ENCODE results near the gene PPARGC1A. TPM values are rescaled to one million over a fixed set of nuclear protein-coding genes. Genes with fewer than 3 reads are reported as not detected.

The PPARGC1A gene
- total RNA-seq, 2 experiments from 2014 or later: not detected

- no peaks in the 10 kb centered on the region for H3K4me1 Mint-ChIP-seq (ENCODE audit: low read depth)
- intact Hi-C loops (cut with DNase I, micrococcal nuclease): no loop called here
- H3K9me3 ChIP-seq (ENCODE audit: control insufficient read depth in 1 of 2, insufficient read depth in 1 of 2, low read length in 2 of 2): peaks cover 0 to 3% of the 10 kb centered on the region in 2 experiments
- no peak overlapping the region for H3K27ac Mint-ChIP-seq
- no peaks in the 10 kb centered on the region for H3K27me3 ChIP-seq (ENCODE audit: control insufficient read depth in 1 of 2, insufficient read depth in 2 of 2, low read length in 2 of 2)
- TF ChIP-seq CTCF (IDR thresholded peaks at IDR 0.05): no peak
- no peaks in the 10 kb centered on the region for H3K4me1 ChIP-seq (ENCODE audit: insufficient read depth, low read length)
- H3K4me3 Mint-ChIP-seq: no peak overlapping the region
- no peaks in the 10 kb centered on the region for H3K36me3 ChIP-seq (ENCODE audit: insufficient read depth, low read length)
- H3K4me3 ChIP-seq (ENCODE audit: low read length): no peak overlapping the region
- POLR2A ChIA-PET: no interaction called here
- DNase-seq (no peak), ATAC-seq (ENCODE audit: poor library complexity) (no peak)
- H3K36me3 Mint-ChIP-seq (ENCODE audit: low read depth): no peaks in the 10 kb centered on the region
- CTCF ChIA-PET: no interaction called here
- H3K27me3 Mint-ChIP-seq: no peaks in the 10 kb centered on the region
- H3K27ac ChIP-seq (ENCODE audit: low read depth in 1 of 2, low read length in 2 of 2): no peak overlapping the region
- no peaks in the 10 kb centered on the region for H3K9me3 Mint-ChIP-seq
Observed at GRCh38 chr4:23921447-23921845, 31.6 kb upstream of the PPARGC1A start.

GRCh38 chr4:23920716-23921446 is 31.0 kb upstream of the PPARGC1A start:
- TF ChIP-seq CTCF (IDR thresholded peaks at IDR 0.05): no peak
- ChIA-PET POLR2A (no interaction called here), CTCF (no interaction called here)
- intact Hi-C loops (cut with DNase I, micrococcal nuclease): no loop called here
- peaks cover 0 to 3% of the 10 kb centered on the region in 2 experiments for H3K9me3 ChIP-seq (ENCODE audit: control insufficient read depth in 1 of 2, insufficient read depth in 1 of 2, low read length in 2 of 2)
- no peaks in the 10 kb centered on the region for H3K36me3 ChIP-seq (ENCODE audit: insufficient read depth, low read length)
- Mint-ChIP-seq H3K36me3 (ENCODE audit: low read depth) (no peaks in the 10 kb centered on the region), H3K27me3 (no peaks in the 10 kb centered on the region), H3K4me3 (no peak overlapping the region), H3K9me3 (no peaks in the 10 kb centered on the region), H3K27ac (no peak overlapping the region), H3K4me1 (ENCODE audit: low read depth) (no peaks in the 10 kb centered on the region)
- ATAC-seq (ENCODE audit: poor library complexity): no peak
- H3K27me3 ChIP-seq (ENCODE audit: control insufficient read depth in 1 of 2, insufficient read depth in 2 of 2, low read length in 2 of 2): no peaks in the 10 kb centered on the region
- H3K4me3 ChIP-seq (ENCODE audit: low read length): no peak overlapping the region
- H3K27ac ChIP-seq (ENCODE audit: low read depth in 1 of 2, low read length in 2 of 2): no peak overlapping the region
- H3K4me1 ChIP-seq (ENCODE audit: insufficient read depth, low read length): no peaks in the 10 kb centered on the region
- DNase-seq: no peak

GRCh38 chr4:23920296-23920695 is 30.4 kb upstream of the PPARGC1A start:
- H3K27ac ChIP-seq (ENCODE audit: low read depth in 1 of 2, low read length in 2 of 2): no peak overlapping the region
- H3K9me3 ChIP-seq (ENCODE audit: control insufficient read depth in 1 of 2, insufficient read depth in 1 of 2, low read length in 2 of 2): peaks cover 0 to 3% of the 10 kb centered on the region in 2 experiments
- DNase-seq: no peak
- no peak overlapping the region for H3K4me3 ChIP-seq (ENCODE audit: low read length)
- ChIA-PET POLR2A (no interaction called here), CTCF (no interaction called here)
- Mint-ChIP-seq H3K9me3 (no peaks in the 10 kb centered on the region), H3K36me3 (ENCODE audit: low read depth) (no peaks in the 10 kb centered on the region), H3K27me3 (no peaks in the 10 kb centered on the region), H3K27ac (no peak overlapping the region), H3K4me1 (ENCODE audit: low read depth) (no peaks in the 10 kb centered on the region), H3K4me3 (no peak overlapping the region)
- no peaks in the 10 kb centered on the region for H3K27me3 ChIP-seq (ENCODE audit: control insufficient read depth in 1 of 2, insufficient read depth in 2 of 2, low read length in 2 of 2)
- no peaks in the 10 kb centered on the region for H3K36me3 ChIP-seq (ENCODE audit: insufficient read depth, low read length)
- no peak for TF ChIP-seq CTCF (IDR thresholded peaks at IDR 0.05)
- ATAC-seq (ENCODE audit: poor library complexity): no peak
- H3K4me1 ChIP-seq (ENCODE audit: insufficient read depth, low read length): no peaks in the 10 kb centered on the region
- intact Hi-C loops (cut with DNase I, micrococcal nuclease): no loop called here
